Measurements from ENCODE around the gene DPYD.

The DPYD gene

DNA sequence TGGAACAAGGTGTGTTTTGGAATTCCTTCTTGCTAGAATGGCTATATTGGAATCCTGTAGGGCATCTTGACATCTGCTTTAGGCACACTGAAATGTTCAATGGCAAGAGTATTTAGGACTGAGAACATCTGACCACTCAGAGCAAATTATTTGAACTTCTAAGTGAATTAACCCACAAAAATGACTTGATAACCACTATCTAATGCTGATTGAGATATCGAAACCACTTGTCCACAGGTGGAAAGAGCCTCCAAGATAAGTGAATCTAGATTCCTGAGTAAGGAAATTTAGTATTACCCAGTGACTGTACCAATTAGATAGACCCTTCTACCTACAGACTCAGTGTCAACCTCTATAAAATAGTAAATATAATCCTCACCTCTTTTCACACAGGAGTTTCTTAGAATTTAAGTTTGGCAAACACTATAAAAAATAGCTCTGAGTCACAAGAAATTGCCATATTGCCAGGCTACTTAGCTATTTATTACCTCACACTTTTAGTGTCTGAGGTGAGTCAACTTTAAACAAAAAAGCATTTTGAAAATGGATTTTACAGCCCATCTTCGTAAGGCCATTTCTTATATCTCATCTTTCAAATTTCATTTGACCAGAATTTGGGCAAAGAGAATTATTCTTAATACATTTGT, 777.5 kb downstream of the DPYD start:
- no peak for DNase-seq (ENCODE audit: low read depth)

GRCh38 chr1:97140611-97141010, 780.2 kb downstream of the DPYD start:
- DNase-seq (ENCODE audit: low read depth) = no peak

DNA sequence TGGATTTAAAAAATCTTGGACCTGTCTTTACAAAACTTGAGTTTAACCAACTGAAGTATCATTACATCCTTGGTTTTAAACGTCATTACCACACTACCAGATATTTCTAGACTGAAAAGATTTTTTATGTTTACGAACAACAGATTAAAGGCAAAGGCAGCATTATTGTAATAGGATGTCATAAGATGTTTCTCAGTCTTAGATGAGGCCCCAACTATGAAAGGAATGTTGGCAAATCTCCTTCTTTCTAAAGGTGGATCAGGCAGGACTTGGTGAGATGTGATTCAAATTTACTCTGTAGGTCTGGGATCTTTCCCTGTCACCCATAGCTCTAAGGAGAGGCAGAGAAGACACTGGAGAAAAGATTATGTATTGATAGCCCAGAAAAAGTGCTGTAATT, 781.3 kb downstream of the DPYD start:
- no peak for DNase-seq (ENCODE audit: low read depth)

- DNase-seq (ENCODE audit: low read depth) = no peak
Observed at GRCh38 chr1:97138515-97139032, 782.3 kb downstream of the DPYD start.

GRCh38 chr1:97137862-97138514, 782.8 kb downstream of the DPYD start:
- no peak for DNase-seq (ENCODE audit: low read depth)

GRCh38 chr1:97136996-97137395, 783.8 kb downstream of the DPYD start:
- no peak for DNase-seq (ENCODE audit: low read depth)

- DNase-seq (ENCODE audit: low read depth) = no peak
Observed at GRCh38 chr1:97135972-97136371, 784.9 kb downstream of the DPYD start.

DNA sequence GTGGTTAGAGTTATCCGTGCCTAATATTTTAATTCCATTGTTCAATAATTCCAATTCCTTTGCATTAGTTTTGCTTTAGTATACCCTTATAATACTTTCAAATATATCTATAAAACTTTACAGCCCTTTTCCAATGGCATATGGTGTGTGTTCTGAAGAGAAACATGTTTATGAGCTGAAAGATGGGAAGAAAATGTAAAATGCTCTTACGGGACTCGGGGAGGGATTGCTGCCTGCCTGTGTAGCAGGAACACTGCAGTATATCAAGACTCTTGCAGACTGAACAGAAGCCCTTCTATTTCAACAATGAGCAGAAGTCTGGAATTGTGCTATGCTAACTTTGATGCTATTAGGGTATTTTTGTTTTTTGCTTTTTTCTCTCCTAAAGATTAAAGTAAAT, 792.4 kb downstream of the DPYD start:
- DNase-seq (ENCODE audit: low read depth) = no peak

- DNase-seq (ENCODE audit: low read depth) = no peak
Observed at GRCh38 chr1:97123717-97124431, 797.0 kb downstream of the DPYD start.

GRCh38 chr1:97120806-97121205, 800.0 kb downstream of the DPYD start:
- DNase-seq (ENCODE audit: low read depth) = no peak

GRCh38 chr1:97119260-97120158, 801.3 kb downstream of the DPYD start:
- DNase-seq (ENCODE audit: low read depth) = no peak

DNA sequence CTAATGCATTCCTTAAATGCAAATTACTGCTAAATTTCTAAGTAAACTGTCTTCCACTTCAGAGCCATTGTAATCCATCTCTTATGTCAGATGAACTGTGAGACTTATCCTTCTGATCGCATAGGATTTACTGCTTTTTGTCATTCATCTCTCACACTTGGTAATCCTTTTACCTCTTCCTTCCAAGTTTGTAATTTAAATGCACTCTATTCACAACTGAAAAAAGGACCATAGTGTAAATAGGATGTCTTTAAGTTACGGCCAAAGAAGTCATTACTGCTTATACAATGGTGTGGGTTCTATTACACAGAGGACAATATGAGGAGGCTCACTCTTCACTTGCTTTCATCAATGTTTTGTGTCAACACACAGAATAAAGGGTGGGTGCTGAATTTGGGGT, 806.0 kb downstream of the DPYD start:
- no peak for DNase-seq (ENCODE audit: low read depth)

GRCh38 chr1:97112442-97112841, 808.4 kb downstream of the DPYD start:
- no peak for DNase-seq (ENCODE audit: low read depth)

DNA sequence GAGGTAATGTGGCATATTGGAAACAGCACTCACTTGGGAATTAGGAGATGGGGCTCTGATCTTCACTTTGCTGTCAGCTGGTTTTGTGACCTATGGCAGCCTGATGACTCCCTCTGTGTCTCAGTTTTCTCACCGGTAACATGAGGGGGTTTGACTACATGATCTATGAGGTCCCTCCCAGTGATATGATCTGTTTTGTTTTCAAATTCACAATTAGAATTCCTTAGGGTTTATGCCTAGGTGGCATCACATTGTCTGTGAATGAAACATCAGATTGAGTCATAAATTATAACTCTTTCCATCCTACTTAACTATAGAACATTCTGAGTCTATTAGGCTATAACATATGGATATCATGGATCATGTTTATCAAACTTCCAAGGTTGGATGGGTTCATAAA, 812.7 kb downstream of the DPYD start:
- no peak for DNase-seq (ENCODE audit: low read depth)

DNA sequence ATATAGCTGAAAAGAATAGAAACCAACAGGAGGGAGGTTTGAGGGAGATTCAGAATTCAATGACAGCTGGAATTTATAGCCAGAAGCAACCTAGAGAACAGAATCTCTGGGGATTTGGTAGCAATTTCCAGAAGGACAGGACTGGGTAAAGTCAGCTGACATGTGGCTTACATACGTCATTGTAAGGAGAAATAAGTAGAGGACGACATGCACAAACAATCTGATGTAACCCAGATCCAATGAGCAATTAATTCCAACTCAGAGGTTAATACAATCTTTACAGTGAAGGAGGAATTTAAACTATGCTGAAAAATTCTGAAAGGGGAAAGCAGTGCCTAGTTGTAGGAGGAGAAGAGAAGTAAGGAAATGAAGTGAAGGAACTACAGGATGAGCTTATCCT, 815.3 kb downstream of the DPYD start:
- DNase-seq (ENCODE audit: low read depth) = no peak

DNA sequence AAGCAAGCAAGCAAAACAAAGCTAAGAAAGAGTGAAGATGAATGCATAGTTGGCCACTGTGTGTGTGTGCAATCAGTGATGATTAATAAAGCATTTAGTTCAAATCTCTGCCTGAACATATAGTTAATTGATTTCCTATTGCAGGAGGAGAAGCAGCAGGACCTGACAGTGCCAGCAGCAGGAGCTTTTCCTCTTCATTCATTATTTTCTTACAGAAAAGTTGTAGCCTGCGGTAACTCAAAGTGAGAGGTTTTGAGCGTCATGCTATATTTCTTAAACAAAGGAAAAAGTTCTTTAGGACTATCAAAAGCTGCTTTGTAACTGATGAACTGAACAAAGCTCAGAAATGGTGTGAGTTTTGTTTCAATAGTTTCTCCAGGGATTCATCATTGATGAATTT, 819.3 kb downstream of the DPYD start:
- DNase-seq (ENCODE audit: low read depth) = no peak

- DNase-seq (ENCODE audit: low read depth) = no peak
Observed at GRCh38 chr1:97097404-97097925, 823.4 kb downstream of the DPYD start.

- no peak for DNase-seq (ENCODE audit: low read depth)
Observed at GRCh38 chr1:97095764-97096163, 825.1 kb downstream of the DPYD start.

GRCh38 chr1:97094247-97094972, 826.4 kb downstream of the DPYD start:
- no peak for DNase-seq (ENCODE audit: low read depth)

- DNase-seq (ENCODE audit: low read depth) = no peak
Observed at GRCh38 chr1:97093741-97094140, 827.1 kb downstream of the DPYD start.

GRCh38 chr1:97092824-97093223, 828.0 kb downstream of the DPYD start:
- no peak for DNase-seq (ENCODE audit: low read depth)
